Right renal pelvis (tissue), 4 donors: ENCODE data around the gene SIPA1L2. TPM values are rescaled to one million over a fixed set of nuclear protein-coding genes. Genes with fewer than 3 reads are reported as not detected.
"Not testable (repeated sequence)": the region's sequence is repeated elsewhere in the genome, so short reads cannot be mapped to it uniquely, and the experiment has no call there.

Experiments
- DNase-seq, 4 donors: peaks; one replicate each; pipeline ENCODE4 v3.0.0-alpha.2; 2013; ENCODE audit warnings: low read depth in 4 of 4, low spot score in 3 of 4, missing footprints in 1 of 4
- polyA plus RNA-seq, 4 donors: library from polyadenylated mRNA; unstranded; fragments of 120-200 nt; gene quantifications; one replicate each; pipeline ENCODE4 v1.2.1, GENCODE V29; 2013; ENCODE audit not compliant: insufficient read length in 4 of 4

Gene SIPA1L2
- polyA plus RNA-seq, 4 donors = 27.0 to 36.4 (median 31.9) TPM

GRCh38 chr1:232620356-232620969 is 9.5 kb downstream of the SIPA1L2 start:
- DNase-seq = peak in 3 of 4 donors; percentile 59 to 67 (median 63)

GRCh38 chr1:232617237-232617636 is 12.7 kb downstream of the SIPA1L2 start:
- DNase-seq = no peak

- DNase-seq = no peak
Observed at GRCh38 chr1:232615306-232615800, 14.6 kb downstream of the SIPA1L2 start.

GRCh38 chr1:232614811-232615210 is 15.1 kb downstream of the SIPA1L2 start:
- DNase-seq = no peak

- no peak for DNase-seq
Observed at GRCh38 chr1:232613752-232614381, 16.1 kb downstream of the SIPA1L2 start.

- DNase-seq = not testable (repeated sequence)
Observed at GRCh38 chr1:232612836-232613235, 17.1 kb downstream of the SIPA1L2 start.

- no peak for DNase-seq
Observed at GRCh38 chr1:232611834-232612233, 18.1 kb downstream of the SIPA1L2 start.

GRCh38 chr1:232610902-232611745 is 18.8 kb downstream of the SIPA1L2 start:
- DNase-seq = not testable (repeated sequence)

GRCh38 chr1:232610192-232610901 is 19.6 kb downstream of the SIPA1L2 start:
- DNase-seq = no peak

- DNase-seq = no peak
Observed at GRCh38 chr1:232608427-232608826, 21.5 kb downstream of the SIPA1L2 start.

GRCh38 chr1:232602622-232603021 is 27.3 kb downstream of the SIPA1L2 start:
- DNase-seq = no peak

GRCh38 chr1:232600424-232601258 is 29.3 kb downstream of the SIPA1L2 start:
- DNase-seq = no peak

- no peak for DNase-seq
Observed at GRCh38 chr1:232599178-232600041, 30.5 kb downstream of the SIPA1L2 start.

GRCh38 chr1:232598837-232599177 is 31.1 kb downstream of the SIPA1L2 start:
- no peak for DNase-seq

- no peak for DNase-seq
Observed at GRCh38 chr1:232598133-232598532, 31.8 kb downstream of the SIPA1L2 start.

- DNase-seq = no peak
Observed at GRCh38 chr1:232597721-232598120, 32.2 kb downstream of the SIPA1L2 start.

GRCh38 chr1:232596666-232597303 is 33.1 kb downstream of the SIPA1L2 start:
- DNase-seq = no peak
